Uterus (tissue), 2 donors: ENCODE results near the gene METTL2B.
"Not testable (repeated sequence)": the region's sequence is repeated elsewhere in the genome, so short reads cannot be mapped to it uniquely, and the experiment has no call there.

Experiments
- POLR2A ChIP-seq, 2 donors: fragments of 450-650 bp; IDR thresholded peaks; one replicate each; pipeline ENCODE4 v1.6.1; 2016; ENCODE audit warnings: antibody characterized with exemption in 2 of 2, mild to moderate bottlenecking in 1 of 2, moderate library complexity in 1 of 2
- TF ChIP-seq, protein P1 (sequence below), 4 experiments: fragments of 200-600 bp in 2 of 4; fragments of 450-650 bp in 2 of 4; sonication (generic) in 2 of 4; IDR thresholded peaks; one replicate each; pipeline ENCODE4 v1.5.1; 2016 to 2019; ENCODE audit warnings: antibody characterized with exemption in 4 of 4, mild to moderate bottlenecking in 2 of 4, moderate library complexity in 1 of 4

DNA sequence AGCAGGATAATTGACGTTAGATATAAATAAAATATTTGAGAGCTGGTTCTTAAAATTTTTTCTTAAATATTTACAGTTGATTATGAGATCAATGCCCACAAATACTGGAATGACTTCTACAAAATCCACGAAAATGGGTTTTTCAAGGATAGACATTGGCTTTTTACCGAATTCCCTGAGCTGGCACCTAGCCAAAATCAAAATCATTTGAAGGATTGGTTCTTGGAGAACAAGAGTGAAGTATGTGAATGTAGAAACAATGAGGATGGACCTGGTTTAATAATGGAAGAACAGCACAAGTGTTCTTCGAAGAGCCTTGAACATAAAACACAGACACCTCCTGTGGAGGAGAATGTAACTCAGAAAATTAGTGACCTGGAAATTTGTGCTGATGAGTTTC is 2.5 kb downstream of the METTL2B start:
- not testable (repeated sequence) for TF ChIP-seq POLR2A (IDR thresholded peaks at IDR 0.05)
- TF ChIP-seq, protein P1, sequence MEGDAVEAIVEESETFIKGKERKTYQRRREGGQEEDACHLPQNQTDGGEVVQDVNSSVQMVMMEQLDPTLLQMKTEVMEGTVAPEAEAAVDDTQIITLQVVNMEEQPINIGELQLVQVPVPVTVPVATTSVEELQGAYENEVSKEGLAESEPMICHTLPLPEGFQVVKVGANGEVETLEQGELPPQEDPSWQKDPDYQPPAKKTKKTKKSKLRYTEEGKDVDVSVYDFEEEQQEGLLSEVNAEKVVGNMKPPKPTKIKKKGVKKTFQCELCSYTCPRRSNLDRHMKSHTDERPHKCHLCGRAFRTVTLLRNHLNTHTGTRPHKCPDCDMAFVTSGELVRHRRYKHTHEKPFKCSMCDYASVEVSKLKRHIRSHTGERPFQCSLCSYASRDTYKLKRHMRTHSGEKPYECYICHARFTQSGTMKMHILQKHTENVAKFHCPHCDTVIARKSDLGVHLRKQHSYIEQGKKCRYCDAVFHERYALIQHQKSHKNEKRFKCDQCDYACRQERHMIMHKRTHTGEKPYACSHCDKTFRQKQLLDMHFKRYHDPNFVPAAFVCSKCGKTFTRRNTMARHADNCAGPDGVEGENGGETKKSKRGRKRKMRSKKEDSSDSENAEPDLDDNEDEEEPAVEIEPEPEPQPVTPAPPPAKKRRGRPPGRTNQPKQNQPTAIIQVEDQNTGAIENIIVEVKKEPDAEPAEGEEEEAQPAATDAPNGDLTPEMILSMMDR (IDR thresholded peaks at IDR 0.05) = not testable (repeated sequence)
